ENCODE measurements around the gene UQCC3.

UQCC3 gene

DNA sequence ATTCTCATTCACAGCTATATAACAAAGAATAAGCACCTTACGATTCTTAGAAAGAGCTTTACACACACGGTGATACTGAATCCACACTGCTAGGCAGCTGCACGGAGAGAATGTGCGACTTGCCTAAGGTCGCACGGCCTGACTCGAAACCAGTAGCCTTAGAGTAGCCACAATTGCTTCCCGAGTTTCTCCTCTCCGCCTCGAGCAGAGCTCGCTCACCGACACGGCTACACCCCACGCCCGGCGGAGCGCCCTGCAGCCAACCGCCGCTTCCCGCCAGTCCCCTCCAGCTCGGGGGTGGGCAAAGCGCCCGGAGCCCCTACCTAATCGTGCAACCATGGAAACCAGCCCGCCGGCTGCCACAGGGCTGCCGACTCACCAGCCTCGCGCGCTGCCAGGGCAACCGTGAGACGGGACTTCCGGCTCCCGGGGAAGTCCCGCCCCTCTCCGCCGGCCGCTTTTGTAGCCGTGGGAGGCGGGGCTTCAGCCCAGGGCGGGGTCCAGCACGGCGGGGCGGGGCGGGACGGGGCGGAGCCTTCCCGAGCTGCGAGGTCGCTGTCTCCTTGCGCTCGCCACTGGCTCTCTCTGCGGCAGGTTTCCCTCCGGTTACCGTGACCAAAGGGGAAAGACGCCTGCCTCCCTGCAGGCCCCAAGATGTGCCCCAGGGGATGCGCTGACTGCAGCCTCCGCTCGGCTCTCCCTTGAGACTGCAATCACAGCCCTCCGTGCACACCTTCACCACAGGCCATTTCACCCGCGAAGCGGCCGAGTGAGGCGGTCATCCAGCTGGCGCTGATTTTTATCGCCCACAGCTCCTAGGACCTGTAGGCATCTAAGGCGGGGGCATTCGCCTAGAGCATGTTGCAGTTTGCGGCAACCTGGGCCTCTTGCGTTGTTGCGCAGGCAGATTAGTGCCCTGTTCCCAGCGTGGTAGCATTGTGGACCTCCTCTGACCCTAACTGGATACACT, 34.7 kb downstream of the UQCC3 start:
- DNase-seq: peak; percentile 99

DNA sequence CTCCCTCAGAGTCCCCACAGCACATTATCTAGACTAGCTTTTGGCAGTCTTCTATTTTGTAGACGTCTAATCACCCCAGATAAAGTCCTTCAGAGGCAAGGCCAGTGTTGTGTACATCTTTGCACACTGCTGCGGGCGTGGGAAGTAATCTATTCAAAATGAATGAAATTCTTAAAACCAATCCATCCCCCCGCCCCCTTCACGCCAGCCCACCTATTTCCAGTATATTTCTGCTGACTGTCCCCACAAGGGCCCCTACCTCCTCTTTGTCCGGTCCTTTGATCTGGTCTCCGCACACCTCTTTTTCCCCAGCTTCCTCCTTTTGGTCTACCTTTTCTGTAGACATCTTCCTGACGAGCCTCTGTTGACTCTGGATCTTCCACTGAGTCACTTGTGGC, 35.4 kb downstream of the UQCC3 start:
- DNase-seq: no peak

GRCh38 chr11:62707277-62707861, 35.9 kb downstream of the UQCC3 start, which contains the start of the genes BSCL2 and GNG3:
Gene BSCL2, minus strand, starts transcription at chr11:62707424. Its CDS starts 229 bp downstream, at chr11:62707195.
Gene GNG3, plus strand, starts transcription at chr11:62707676. Its CDS starts 620 bp downstream, at chr11:62708296.
- DNase-seq: no peak

GRCh38 chr11:62708392-62708791, 36.9 kb downstream of the UQCC3 start:
- DNase-seq: no peak

GRCh38 chr11:62708793-62709192, 37.3 kb downstream of the UQCC3 start:
- DNase-seq: no peak

GRCh38 chr11:62709247-62710000, 38.0 kb downstream of the UQCC3 start:
- peak; percentile 100 for DNase-seq

DNA sequence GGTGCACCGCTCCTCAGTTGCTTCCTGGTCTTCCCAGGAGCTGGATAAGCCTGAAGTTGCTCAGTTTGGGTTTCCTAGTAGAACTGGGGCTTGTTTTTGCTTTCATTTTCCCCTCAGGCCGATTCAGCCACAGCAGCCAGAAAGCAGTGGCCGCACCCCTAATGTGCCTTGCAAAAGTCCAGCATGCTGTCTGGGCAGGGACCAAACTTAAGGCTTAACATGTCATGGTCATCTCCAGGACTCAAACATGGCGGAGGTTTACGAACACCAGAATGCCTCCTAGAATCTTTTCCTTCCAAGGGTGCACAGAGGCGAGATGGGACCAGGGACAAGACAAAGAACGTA, 38.5 kb downstream of the UQCC3 start:
- peak; percentile 74 for DNase-seq

GRCh38 chr11:62712276-62712812, 40.9 kb downstream of the UQCC3 start:
- no peak for DNase-seq

GRCh38 chr11:62712861-62713260, 41.4 kb downstream of the UQCC3 start:
- no peak for DNase-seq

- no peak for DNase-seq
Measured at GRCh38 chr11:62713343-62713742, 41.9 kb downstream of the UQCC3 start.

DNA sequence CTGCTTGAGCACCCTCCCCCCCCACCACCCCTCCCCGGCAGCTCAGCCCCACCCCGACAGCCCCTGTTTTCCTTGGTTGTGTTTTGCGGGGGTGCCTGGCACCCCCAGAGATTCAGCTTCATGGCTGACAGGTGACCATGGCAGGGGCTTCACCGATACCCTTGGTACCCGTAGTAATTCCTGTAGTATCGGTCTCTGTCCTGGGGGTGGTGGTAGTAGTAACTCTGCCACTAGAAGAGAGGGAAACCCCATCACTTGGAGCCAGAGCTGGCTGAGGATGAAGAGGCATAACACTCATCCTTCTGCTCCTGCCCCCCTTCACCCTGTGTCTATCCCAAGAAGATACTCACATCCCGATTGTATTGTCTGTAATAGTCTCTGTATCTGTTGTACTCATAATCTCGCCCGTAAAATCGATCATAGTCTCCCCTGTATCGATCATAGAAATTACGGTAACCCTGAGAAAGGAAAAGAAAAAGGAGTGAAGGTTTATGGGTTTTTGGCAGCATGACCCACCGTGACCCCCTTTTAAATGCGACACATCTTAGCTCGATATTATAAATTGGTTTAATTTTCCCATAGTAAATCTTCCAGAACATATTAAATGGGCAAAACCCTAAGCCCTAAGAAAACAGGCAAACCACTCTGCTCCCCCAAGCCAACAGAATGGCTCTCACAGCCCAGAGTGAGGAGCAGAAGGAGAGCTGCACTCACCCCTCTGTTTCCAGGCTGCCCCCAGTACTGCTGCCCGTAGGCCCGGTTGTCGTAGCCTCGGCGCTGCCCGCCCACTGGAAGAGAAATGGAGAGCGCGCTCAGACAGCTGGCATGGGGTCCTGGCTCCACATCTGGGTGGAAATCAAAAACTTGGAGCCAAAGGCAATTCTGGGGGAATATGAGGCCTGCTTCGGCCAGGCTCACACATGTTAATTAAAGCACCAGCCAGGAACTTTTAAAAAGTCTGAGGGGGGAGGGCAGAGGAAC, 44.0 kb downstream of the UQCC3 start:
- DNase-seq: no peak

- no peak for DNase-seq
Measured at GRCh38 chr11:62716206-62716605, 44.7 kb downstream of the UQCC3 start.

GRCh38 chr11:62716816-62717215, 45.3 kb downstream of the UQCC3 start:
- no peak for DNase-seq

- DNase-seq: no peak
Measured at GRCh38 chr11:62719302-62719978, 48.0 kb downstream of the UQCC3 start.

- no peak for DNase-seq
Measured at GRCh38 chr11:62721994-62722393, 50.5 kb downstream of the UQCC3 start.
